HG03095 (cell line): Measurements from ENCODE around the gene ASPG.

Experiments
- ATAC-seq: cut with Tn5 transposase; IDR thresholded peaks from one replicate; pipeline ENCODE4 v1.9.1; 2021; ENCODE audit warnings: moderate library complexity; ENCODE audit not compliant: unreplicated experiment

The ASPG gene

DNA sequence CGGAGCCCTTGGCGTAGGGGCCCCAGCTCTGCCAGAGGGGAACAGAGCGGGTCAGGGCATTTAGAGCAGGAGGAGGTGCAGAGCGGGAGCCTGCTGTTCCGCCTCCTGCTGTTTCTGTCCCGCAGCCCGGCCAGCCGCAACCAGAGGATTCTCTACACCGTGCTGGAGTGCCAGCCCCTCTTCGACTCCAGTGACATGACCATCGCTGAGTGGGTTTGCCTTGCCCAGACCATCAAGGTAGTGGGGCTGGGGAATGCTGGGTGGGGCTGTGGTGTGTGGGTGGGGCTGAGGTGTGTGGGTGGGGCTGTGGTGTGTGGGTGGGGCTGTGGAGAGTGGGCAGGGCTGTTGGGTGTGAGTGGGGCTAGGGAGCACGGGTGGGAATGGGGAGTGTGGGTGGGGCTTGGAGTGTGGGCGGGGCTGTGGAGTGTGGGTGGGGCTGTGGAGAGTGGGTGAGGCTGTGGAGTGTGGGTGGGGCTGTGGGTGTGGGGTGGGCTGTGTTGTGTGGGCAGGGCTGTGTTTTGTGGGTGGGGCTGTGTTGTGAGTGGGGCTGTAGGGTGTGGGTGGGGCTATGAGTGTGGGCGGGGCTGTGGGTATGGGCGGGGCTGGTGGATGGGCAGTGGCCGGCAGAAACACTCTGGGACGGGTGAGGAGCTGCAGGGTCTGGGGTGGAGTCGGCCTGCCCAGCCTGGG is 8.0 kb downstream of the ASPG start:
- no peak for ATAC-seq

DNA sequence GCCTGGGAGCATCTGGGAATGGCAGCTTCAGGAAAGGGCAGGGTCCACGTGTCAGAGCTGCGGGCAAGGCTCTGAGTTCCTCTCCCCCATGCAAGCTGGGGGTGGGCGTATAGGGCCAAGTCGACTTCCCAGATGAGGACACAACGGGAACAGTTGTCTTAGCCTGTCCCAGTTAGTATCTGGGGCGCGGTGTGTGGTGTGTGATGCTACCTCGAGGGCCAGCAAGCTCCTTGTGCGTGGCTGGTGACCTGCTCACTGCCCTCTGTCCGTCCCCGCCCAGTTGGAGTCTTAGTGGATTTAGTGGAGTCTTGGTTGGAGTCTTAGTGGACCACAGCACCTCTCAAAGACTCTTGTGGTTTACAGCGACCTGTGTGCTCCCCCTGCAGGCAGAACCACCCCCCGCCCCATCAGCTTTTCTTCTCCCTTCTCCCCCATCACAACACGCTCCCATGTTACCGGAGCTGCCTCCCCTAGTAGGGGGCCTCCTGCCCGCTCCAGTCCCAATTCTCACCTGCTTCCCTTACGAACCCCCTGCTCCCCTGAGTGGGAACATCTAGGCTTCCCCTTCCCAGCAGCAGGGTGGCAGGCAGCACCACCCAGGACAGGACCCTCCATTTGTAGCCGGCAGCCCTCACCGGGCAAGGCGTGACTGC is 8.7 kb downstream of the ASPG start:
- no peak for ATAC-seq

DNA sequence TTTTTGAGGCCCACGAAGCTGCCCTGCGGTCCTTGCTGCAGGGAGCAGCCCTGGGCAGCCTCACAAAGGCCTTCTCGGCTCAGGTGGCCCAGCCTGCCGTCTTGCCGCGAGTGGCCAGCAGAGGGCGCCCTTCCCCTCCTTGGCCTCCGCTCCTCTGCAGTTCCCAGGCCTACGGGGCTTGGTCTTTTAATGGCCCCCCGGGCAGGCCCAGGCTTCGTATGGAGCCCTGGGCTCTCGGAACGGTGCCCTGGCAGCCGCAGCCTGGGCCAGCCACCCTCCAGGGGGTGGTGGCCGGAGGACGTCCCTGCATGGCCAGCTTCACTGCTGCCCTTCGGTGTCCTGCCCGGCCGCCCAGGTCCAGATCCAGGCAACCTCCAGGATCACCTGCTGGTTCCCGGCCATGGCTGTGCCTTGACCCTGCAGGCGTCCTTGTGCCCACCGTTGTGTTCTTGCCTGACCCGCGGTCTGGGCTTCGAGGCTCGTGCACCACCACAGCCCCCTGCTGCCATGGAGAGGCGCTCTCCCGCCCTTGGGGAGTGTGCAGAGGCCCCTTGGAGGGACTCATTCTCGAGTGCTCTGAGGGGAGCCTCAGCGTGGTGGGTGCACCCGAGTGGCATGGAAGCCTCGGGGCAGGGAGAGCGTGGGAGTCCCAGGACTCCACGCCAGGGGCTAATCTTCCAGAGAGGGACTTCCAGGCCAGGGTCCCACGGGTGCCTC is 9.4 kb downstream of the ASPG start:
- no peak for ATAC-seq

DNA sequence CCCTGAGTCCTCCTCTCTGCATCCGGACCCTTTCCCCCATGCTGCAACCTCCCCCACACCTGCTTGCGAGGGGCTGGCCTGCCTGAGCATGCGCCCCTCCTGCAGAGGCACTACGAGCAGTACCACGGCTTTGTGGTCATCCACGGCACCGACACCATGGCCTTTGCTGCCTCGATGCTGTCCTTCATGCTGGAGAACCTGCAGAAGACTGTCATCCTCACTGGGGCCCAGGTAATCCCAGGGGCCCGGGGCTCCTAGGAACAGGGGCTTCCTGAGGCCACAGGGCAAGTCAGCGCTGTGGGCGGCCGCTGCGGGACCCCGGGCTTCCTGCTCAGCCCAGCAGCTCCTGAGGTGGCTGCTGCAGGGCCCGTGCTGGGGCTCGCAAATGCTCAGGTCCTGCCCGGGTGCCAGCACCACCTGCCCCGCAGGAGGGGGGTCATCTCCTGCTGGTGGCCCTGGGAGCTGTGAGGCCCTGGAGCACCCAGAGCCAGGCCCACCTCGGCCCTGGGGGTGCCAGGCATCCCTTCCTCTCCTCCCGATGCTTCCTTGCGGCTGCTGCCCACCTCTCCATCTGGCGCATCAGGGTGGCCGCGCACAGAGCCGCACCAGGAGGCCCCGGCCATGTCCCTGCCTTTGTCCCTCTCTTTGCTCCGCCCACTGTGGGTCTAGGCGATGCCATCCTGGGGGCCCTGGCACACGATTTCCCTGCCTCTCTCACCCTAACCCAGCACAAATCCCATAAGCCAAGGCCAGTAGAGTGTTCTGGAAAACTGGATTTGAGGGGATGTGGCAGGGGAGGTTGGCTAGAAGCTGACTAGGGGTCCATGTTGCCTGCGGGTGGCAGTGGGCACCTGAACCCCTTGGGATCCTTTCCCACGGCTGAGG is 10.2 kb downstream of the ASPG start:
- ATAC-seq: no peak

DNA sequence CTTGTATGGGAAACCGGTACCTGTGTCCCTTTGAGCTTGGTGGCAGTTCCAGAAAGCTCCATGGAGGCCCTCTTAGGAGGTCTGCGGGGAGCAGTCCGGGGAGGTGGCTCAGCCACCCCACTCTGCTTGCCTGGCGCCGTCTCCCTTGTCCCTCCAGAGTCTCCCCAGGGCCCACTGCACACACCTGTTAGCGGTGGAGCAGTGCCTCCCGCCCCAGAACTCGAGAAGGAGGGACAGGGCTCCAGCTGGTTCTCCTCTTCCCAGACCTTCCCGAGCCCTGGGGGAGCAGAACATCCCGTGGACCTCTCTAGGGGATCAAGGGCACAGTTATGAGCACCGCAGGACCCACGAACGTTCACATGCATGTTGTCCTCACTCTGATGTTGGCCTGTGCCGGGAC is 10.8 kb downstream of the ASPG start:
- no peak for ATAC-seq

DNA sequence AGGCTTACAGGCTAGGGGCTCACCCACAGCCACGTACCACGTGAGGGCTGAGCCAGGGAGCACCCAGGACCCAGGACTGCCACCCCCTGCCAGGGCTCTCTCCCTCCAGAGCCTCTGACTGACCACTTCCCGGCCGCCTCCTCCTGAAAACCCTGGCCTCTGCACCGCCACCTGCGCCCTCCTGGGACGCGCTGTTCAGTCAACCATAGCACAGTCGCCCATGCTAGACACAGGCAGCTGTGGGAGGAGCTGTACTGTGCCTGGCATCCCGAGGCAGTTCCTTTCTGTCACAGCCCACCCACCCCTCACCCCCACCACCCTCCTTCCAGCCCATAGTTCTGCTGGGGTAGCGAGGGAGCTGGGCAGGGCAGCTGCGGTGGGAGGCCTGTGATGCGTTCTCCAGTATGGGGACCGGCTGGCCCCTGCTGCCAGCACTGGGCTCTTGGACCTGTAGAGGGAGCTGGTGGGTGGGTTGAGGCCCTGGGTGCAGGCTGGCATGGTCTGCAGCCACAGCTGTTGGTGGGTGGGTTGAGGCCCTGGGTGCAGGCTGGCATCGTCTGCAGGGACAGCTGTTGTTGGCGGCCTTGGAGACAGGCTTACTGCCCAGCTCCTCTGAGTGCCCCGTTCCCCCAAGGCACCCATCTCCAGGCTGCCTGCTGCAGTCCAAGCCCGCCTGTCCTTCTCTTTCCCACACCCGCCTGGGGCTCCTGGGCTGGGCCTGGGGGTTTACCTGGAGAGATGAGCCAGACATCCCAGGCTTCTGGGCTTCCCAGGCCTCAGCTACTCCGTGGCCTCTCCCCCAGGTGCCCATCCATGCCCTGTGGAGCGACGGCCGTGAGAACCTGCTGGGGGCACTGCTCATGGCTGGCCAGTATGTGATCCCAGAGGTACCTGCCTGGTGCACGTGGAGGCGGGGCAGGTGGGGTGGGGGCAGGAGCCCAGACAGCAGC is 11.5 kb downstream of the ASPG start:
- no peak for ATAC-seq

DNA sequence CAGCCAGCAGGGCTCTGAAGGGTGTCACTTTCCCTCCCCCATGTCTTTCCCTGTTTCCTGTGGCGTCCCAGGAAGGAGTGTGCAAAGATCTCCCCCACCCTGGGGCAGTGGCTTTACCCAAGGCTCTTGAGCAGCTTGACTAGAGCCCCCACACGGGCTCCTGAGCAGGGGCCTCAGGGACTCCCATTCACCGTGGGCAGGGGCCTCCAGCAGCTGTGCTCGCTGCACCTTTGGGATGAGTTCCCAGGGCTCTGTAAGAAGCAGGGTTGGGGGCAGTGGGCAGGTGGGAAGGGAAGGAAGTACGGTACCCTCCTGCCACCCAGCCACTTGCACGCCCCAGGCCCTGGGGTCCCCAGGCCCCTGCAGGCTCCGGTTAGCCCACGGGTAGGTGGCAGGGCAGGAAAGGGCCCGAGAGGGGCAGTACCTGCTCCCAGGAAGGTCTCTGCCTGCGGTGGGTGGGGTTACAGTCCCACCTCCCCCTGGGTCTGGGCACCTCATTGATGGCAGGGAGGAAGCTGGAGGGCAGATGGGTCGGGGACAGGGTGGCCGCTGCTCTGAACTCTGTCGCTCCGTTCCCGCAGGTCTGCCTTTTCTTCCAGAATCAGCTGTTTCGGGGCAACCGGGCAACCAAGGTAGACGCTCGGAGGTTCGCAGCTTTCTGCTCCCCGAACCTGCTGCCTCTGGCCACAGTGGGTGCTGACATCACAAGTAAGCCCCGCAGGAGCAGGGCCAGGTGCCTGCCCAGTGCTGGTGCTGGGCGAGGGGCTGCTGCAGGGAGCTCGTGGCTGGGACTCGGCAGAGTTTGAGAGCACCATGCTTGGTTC is 13.0 kb downstream of the ASPG start:
- no peak for ATAC-seq

DNA sequence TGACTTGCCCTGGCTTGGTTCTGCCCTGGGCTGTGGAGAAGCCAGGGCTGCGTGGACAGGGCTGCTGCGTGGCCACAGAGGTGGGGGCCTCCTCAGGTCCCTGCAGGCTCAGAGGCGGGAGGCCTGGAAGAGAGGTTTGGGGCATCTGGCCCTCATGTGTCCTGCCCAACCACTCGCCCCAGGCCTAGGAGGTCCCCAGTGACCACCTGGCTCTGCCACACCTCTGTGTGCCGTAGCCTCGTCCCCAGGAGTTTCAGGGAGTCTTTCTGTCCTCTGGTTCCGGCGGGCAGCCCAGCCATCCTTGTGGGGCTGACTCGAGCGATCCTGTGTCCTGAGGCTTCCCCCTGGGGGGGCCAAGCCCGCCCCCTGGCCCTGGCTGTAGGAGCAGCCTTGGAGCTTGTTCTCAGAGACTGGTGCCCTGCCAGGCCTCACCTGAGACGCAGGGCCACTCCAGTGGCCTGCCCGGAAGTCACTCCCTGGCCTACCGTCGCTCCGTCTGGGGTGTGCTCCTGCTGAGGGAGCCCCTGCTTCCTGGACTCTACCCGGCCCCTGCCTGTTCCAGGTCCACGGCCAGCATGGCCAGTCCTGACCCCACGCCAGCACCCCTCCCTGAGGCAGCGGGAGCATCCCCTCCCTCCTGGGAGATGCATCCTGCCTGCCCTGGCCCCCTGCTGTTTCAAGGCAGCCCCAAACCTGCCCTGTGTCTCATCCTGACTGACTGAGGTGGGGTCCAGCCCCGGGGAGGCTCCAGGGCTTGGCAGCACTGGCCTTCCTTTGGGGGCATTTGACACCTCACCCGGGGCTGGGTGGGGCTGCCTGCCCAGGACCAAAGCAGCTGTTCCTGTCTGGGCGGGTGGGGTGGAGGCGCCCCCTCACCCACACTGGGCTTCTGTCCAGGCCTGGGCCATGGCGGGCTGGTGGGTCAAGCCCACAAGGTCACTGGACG is 13.9 kb downstream of the ASPG start:
- ATAC-seq: no peak

DNA sequence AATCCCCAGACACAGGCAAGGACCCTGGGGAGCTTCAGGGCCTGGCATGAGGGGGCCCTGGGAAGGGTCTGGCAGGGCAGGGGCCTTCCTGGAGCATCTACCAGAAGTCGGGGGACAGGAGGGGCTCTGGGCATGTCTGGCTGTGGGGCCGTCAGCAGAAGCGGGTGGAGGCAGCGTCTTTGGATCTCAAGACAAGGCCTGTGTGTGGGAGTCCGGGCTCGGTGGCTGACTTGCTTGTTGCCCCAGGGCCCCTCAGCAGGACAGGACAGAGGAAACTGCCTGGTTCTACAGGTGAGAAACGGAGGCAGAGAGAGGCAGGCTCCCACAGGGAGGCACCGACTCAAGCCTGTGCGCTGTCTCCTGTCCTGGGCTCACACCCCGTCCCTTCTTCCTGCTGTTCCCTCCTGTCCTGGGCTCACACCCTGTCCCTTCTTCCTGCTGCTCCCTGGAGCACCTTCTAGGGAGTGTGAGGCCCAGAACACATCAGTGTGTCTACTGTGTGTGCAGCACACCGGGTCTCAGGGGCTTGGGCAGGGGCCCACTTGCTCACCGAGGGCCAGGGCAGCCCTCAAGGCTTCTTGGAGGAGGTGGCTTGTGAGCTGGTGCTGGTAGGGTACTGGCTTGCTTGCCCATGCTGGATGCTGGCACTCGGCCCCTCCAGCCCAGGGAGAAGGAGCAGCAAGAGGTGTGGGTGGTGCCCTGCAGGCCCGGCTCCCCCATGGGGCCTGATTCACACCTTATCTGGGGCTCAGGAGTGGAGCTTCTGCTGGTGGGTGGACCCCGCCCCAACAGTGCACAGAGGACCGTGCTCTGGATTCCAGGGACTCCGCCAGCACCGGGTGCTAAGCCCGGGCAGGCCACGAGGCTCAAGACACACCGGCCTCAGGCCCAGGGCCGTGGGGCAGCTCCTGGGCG is 14.9 kb downstream of the ASPG start:
- ATAC-seq: no peak

DNA sequence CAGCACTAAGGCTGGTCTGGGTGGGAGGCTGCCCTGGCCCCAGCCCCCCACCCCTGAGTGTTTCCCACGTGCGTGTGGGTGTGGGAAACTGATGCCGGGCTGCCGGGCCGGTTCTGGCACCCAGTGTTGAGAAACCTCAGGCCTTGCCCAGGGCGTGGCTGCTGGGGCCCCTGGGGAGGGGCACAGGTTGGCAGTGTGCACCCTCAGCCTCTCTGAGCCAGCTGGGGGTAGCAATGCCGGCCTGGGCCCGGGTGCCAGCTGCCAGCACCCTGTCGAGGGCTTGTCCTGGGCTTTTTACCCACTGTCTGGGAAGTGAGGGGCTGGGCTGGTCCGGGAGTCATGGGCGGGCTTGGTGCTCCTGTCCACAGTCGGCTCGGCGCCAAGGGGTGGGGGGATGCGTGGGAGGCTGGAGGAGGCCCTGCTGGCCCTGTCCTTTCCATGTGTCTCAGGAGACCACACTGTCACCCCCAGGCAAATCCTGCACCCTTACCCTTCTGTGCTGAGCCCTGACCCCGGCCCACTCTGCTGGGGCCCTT is 15.7 kb downstream of the ASPG start:
- ATAC-seq: no peak

DNA sequence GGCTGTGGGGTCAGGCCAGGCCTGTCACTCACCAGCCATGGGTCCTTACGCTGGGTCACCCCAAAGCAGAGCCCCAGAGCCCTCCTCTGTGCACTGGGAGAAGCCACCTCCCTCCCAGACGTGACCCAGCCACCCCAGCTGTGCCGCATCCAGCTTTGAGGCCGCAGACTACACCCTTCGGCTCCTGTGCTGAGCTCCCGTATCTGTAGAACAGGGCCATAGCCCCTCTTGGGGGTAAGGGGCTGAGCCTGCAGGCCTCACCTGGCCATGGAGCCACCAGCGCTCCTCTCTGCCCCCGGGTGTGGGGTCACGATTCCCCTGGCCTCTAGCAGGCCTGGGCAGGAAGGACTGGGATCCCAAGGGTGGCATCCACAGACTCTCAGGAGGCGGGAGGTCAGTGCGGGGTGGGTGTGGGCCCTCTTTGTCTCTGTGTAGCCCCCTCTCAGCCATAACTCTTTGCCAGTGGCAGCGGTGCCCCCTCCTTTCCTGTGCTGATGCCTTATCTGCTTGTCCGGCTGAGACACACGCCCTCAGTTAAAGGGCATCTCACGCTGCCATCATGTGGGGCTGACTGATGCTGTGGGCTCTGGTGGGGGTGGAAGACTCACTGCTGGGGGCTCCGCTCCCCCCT is 16.3 kb downstream of the ASPG start:
- no peak for ATAC-seq

DNA sequence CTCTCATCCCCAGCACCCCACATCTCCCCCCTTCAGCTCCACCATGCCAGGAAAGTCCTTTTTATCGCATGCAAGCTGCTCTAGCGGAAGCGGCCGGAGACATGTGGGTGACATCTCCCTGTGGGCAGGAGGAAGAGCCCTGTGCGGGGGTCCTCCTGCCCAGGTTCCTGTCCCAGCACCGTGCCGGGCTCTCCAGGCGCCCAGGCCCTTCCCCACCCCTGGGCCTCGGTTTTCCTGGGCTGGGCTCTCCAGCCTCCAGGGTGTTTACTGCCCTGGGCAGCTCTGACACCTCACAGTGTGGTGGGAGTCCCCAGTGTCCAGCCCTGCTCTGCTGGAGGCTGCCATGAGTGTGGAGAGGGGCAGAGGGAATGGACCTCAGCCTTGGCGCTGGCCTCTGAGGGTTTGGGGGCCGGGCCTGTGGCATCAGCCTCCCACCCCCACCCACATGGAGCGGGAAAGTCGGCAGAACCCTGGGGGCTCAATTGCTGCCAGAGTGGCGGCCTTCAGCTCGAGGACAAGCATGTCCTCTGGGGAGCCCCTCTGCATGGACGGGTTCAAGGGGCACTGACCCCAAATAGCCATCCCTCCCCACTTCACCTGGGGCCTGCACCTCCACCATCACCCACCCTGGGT is 16.9 kb downstream of the ASPG start:
- no peak for ATAC-seq

DNA sequence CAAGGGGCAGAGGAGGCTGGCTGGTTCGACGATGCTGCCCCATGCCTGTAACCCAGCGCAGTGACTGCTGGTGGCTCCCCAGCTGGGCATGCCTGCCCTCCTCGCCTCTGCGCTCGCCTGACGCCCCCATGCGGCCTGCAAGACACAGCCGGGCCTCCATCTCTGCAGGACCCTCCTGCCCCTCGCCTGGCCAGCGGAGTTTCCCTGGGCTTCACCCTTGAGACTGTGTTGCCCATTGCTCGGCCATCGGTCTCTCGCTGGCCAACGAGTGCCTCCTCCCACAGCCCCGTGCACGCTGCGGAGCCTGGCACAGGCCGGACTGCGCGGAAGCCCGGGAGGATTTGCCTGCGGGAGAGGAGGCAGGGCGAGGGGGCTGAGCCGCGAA is 17.6 kb downstream of the ASPG start:
- ATAC-seq: no peak

DNA sequence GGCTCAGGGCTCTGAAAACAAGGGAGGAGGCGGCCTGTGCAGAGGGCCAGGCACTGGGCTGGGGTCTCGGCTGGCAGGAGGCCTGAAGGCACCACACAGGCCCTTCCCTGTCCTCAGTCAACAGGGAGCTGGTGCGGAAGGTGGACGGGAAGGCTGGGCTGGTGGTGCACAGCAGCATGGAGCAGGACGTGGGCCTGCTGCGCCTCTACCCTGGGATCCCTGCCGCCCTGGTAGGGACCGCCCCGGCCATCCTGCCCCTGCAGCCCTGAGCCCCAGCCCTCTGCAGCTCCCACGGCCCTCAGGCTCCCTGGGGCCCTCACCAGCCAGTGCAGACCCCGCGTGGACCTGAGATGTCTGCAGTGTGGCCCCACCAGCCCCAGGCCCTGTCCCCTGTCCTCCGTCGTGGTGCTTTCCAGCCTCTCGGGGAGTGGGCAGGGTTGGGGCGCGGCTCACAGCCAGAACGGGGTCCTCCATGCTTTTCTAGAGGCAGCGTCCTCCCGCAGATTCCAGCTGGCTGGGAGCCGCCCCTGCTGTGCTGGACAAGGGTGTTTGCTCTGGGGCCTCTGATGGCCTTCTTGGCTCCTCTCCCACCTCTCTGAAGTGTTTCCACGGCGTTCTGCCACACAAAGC is 18.1 kb downstream of the ASPG start:
- no peak for ATAC-seq

DNA sequence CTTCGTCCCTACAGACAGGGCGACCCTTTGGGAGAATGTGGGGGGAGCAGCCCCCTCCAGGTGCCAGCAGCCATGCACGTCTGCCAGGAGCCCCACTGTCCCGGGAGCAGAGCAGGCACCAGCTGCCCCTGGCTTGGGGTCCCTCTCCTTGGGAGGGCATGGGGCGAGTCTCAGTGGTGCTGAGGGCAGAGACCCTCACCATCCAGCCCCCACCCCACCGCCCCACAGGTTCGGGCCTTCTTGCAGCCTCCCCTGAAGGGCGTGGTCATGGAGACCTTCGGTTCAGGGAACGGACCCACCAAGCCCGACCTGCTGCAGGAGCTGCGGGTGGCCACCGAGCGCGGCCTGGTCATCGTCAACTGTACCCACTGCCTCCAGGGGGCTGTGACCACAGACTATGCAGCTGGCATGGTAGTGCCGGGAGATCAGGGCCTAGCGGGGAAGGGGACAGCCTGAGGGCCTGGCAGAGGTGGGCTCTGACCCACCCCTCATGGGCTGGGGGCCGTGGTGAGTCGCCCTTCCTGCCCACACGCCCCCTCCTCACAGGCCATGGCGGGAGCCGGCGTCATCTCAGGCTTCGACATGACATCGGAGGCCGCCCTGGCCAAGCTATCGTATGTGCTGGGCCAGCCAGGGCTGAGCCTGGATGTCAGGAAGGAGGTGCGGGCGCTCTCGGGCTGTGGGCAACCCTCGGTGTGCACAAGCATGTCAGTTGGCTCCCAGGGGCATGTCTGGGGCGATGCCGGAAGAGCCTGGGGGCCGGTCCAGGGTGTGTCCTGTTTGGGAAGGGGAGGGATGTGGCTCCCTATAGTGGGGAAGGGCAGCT is 18.8 kb downstream of the ASPG start:
- no peak for ATAC-seq
